ENCODE data around the gene ELFN1.

- TF ChIP-seq EZH2 (IDR thresholded peaks at IDR 0.05; ENCODE audit: borderline replicate concordance, low read depth, low read length, severe bottlenecking): no peak
- no peak for TF ChIP-seq CTCF (IDR thresholded peaks at IDR 0.05; ENCODE audit: extremely low read depth in 1 of 2, insufficient read depth in 1 of 2, low read depth in 1 of 2, low read length in 2 of 2)
- no peak for TF ChIP-seq POLR2A (IDR thresholded peaks at IDR 0.05; ENCODE audit: low read depth, low read length)
- TF ChIP-seq POLR2AphosphoS5 (IDR thresholded peaks at IDR 0.05; ENCODE audit: insufficient read depth, low read depth, low read length): no peak
- TF ChIP-seq MYC (IDR thresholded peaks at IDR 0.05; ENCODE audit: low read depth, low read length): no peak
- TF ChIP-seq, protein P1, sequence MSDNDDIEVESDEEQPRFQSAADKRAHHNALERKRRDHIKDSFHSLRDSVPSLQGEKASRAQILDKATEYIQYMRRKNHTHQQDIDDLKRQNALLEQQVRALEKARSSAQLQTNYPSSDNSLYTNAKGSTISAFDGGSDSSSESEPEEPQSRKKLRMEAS (IDR thresholded peaks at IDR 0.05; ENCODE audit: insufficient read depth, insufficient read length): no peak
- no peak for TF ChIP-seq JUN (IDR thresholded peaks at IDR 0.05; ENCODE audit: borderline replicate concordance, insufficient read depth, insufficient read length, low read depth)
- no peak for TF ChIP-seq FOS (IDR thresholded peaks at IDR 0.05; ENCODE audit: borderline replicate concordance, insufficient read depth, low read length)
Measured at GRCh38 chr7:1738956-1739355, 68.9 kb downstream of the ELFN1 start.

Data from endothelial cell of umbilical vein (primary cell).